GM19193 (cell line): Measurements from ENCODE around the gene NIPAL4.

Experiments
- POLR2A ChIP-seq: IDR thresholded peaks from 4 replicates; pipeline ENCODE4 v1.6.1; 2011; ENCODE audit not compliant: insufficient read depth, insufficient read length; ENCODE audit errors: extremely low read depth

Gene NIPAL4

GRCh38 chr5:157496864-157497263, 36.9 kb downstream of the NIPAL4 start:
- TF ChIP-seq POLR2A, result no peak

GRCh38 chr5:157497875-157498611, 38.0 kb downstream of the NIPAL4 start:
- TF ChIP-seq POLR2A, result no peak

- no peak for TF ChIP-seq POLR2A
Measured at GRCh38 chr5:157502143-157502647, 42.2 kb downstream of the NIPAL4 start.

- no peak for TF ChIP-seq POLR2A
Measured at GRCh38 chr5:157504053-157504452, 44.0 kb downstream of the NIPAL4 start.

- TF ChIP-seq POLR2A, result no peak
Measured at GRCh38 chr5:157505496-157505895, 45.5 kb downstream of the NIPAL4 start.

GRCh38 chr5:157506066-157506590, 46.1 kb downstream of the NIPAL4 start:
- no peak for TF ChIP-seq POLR2A

GRCh38 chr5:157506981-157507780, 47.2 kb downstream of the NIPAL4 start:
- TF ChIP-seq POLR2A, result no peak

GRCh38 chr5:157509093-157509492, 49.1 kb downstream of the NIPAL4 start:
- no peak for TF ChIP-seq POLR2A

- TF ChIP-seq POLR2A, result no peak
Measured at GRCh38 chr5:157509587-157509986, 49.6 kb downstream of the NIPAL4 start.

- TF ChIP-seq POLR2A, result no peak
Measured at GRCh38 chr5:157510682-157511081, 50.7 kb downstream of the NIPAL4 start.

- no peak for TF ChIP-seq POLR2A
Measured at GRCh38 chr5:157511651-157512644, 51.9 kb downstream of the NIPAL4 start.

- TF ChIP-seq POLR2A, result no peak
Measured at GRCh38 chr5:157513182-157513581, 53.2 kb downstream of the NIPAL4 start.

- no peak for TF ChIP-seq POLR2A
Measured at GRCh38 chr5:157514974-157515373, 55.0 kb downstream of the NIPAL4 start.

GRCh38 chr5:157516006-157516405, 56.0 kb downstream of the NIPAL4 start:
- no peak for TF ChIP-seq POLR2A
